Astrocyte (in vitro differentiated cells and primary cell): ENCODE measurements around the gene IL20RA. TPM values are rescaled to one million over a fixed set of nuclear protein-coding genes. Genes with fewer than 3 reads are reported as not detected.
"Not testable (repeated sequence)": the region's sequence is repeated elsewhere in the genome, so short reads cannot be mapped to it uniquely, and the experiment has no call there.

Experiments used
- DNase-seq: peaks from one replicate; pipeline ENCODE4 v3.0.0-alpha.2; 2010; ENCODE audit warnings: low read depth
- FAIRE-seq: peaks from 2 replicates; lab custom pipeline; 2011; peaks lifted over from hg19 to GRCh38; lab: Jason Lieb, UNC
- H2AFZ ChIP-seq: 2 replicates; pipeline ENCODE4 v1.6.0; 2012; ENCODE audit warnings: low read depth, low read length, inconsistent platforms
- H3K27ac ChIP-seq: 2 replicates; pipeline ENCODE4 v1.5.1; 2011; ENCODE audit warnings: low read depth, low read length, inconsistent platforms
- H3K27me3 ChIP-seq: 2 replicates; pipeline ENCODE4 v1.6.0; 2011; ENCODE audit warnings: low read length, inconsistent platforms; ENCODE audit not compliant: insufficient read depth
- H3K36me3 ChIP-seq: 2 replicates; pipeline ENCODE4 v1.5.1; 2011; ENCODE audit warnings: low read length, inconsistent platforms; ENCODE audit not compliant: insufficient read depth
- H3K4me1 ChIP-seq: 2 replicates; pipeline ENCODE4 v1.5.1; 2011; ENCODE audit warnings: low read length, inconsistent platforms; ENCODE audit not compliant: insufficient read depth
- H3K4me2 ChIP-seq: 2 replicates; pipeline ENCODE4 v1.6.0; 2012; ENCODE audit warnings: low read length, inconsistent platforms
- H3K4me3 ChIP-seq: 2 replicates; pipeline ENCODE4 v1.5.1; 2011; ENCODE audit warnings: low read depth, mild to moderate bottlenecking, low read length, inconsistent platforms; ENCODE audit not compliant: insufficient read depth
- H3K79me2 ChIP-seq: 2 replicates; pipeline ENCODE4 v1.6.0; 2012; ENCODE audit warnings: mild to moderate bottlenecking, low read length, inconsistent platforms; ENCODE audit not compliant: insufficient read depth
- H3K9ac ChIP-seq: 2 replicates; pipeline ENCODE4 v1.6.0; 2012; ENCODE audit warnings: mild to moderate bottlenecking, low read length, inconsistent platforms
- H3K9me3 ChIP-seq: 2 replicates; pipeline ENCODE4 v1.5.1; 2012; ENCODE audit warnings: low read depth, mild to moderate bottlenecking, low read length, inconsistent platforms; ENCODE audit not compliant: insufficient read depth
- H4K20me1 ChIP-seq: 2 replicates; pipeline ENCODE4 v1.6.0; 2012; ENCODE audit warnings: low read length, inconsistent platforms; ENCODE audit not compliant: insufficient read depth
- H3K27ac Mint-ChIP-seq: one replicate; pipeline ENCODE4 v1.8.0; 2021; ENCODE audit warnings: mild to moderate bottlenecking, mixed read lengths; ENCODE audit not compliant: unreplicated experiment
- H3K27me3 Mint-ChIP-seq: one replicate; pipeline ENCODE4 v1.8.0; 2021; ENCODE audit warnings: low read depth, mixed read lengths; ENCODE audit not compliant: unreplicated experiment
- H3K36me3 Mint-ChIP-seq: one replicate; pipeline ENCODE4 v1.8.0; 2021; ENCODE audit warnings: low read depth, mixed read lengths; ENCODE audit not compliant: unreplicated experiment
- H3K4me1 Mint-ChIP-seq: one replicate; pipeline ENCODE4 v1.8.0; 2021; ENCODE audit warnings: low read depth, mixed read lengths; ENCODE audit not compliant: unreplicated experiment
- H3K4me3 Mint-ChIP-seq: one replicate; pipeline ENCODE4 v1.8.0; 2021; ENCODE audit warnings: mild to moderate bottlenecking, moderate library complexity, mixed read lengths; ENCODE audit not compliant: unreplicated experiment
- H3K9me3 Mint-ChIP-seq: one replicate; pipeline ENCODE4 v1.8.0; 2021; ENCODE audit warnings: mild to moderate bottlenecking, mixed read lengths; ENCODE audit not compliant: unreplicated experiment
- EZH2 ChIP-seq: IDR thresholded peaks from 2 replicates; pipeline ENCODE4 v1.6.1; 2012; ENCODE audit warnings: mild to moderate bottlenecking, low read length, inconsistent platforms; ENCODE audit not compliant: insufficient read depth
- total RNA-seq: library from RNA; stranded (reverse); gene quantifications from 2 replicates; pipeline ENCODE4 v1.2.1, GENCODE V29; 2021
- TF ChIP-seq, protein P1 (sequence below): IDR thresholded peaks from 2 replicates; pipeline ENCODE4 v1.5.1; 2011; ENCODE audit warnings: low read depth, mild to moderate bottlenecking, inconsistent platforms, low read length, moderate library complexity; ENCODE audit not compliant: insufficient read depth

IL20RA gene
- total RNA-seq, 1 donor from 2014 or later = 0.07 TPM

DNA sequence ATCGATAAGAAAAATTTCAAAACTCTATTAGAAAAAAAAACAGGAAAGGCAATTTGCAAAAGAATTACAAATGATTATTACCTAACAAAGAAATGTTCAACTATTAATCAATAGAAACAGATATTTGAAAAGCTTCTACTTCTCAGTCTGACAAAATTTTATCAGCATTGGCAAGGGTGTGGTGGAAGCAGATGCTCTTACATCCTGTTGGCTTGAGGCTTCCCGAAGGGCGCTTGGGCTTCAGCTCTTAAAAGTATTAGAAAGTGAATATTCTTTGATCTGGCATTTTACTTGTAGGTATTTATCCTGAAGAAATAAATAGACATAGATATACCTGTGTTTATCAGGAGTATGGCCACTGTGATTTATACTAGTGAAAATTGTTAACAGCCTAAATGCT, 84.0 kb downstream of the IL20RA start:
- H3K4me1 Mint-ChIP-seq = peaks cover 6% of the 10 kb centered on the region
- FAIRE-seq = no peak
- H3K27ac Mint-ChIP-seq = no peak overlapping the region

DNA sequence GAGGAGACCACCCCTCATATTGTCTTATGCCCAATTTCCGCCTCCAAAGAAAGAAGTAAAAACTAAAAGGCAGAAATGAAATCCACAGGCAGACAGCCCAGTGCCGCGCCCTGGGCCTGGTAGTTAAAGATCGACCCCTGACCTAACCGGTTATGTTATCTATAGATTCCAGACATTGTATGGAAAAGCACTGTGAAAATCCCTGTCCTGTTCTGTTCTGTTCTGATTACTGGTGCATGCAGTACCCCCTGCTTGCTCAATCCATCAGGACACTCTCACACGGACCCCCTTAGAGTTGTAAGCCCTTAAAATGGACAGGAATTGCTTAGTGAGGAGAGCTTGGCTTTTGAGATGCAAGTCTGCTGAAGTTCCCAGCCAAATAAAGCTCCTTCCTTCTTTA, 84.8 kb downstream of the IL20RA start:
- H3K79me2 ChIP-seq, H3K4me2 ChIP-seq, H3K27me3 Mint-ChIP-seq, H3K36me3 ChIP-seq, H3K4me3 ChIP-seq, H2AFZ ChIP-seq, H3K27ac Mint-ChIP-seq, DNase-seq, H3K9me3 Mint-ChIP-seq, H3K9ac ChIP-seq, H3K4me1 ChIP-seq, H4K20me1 ChIP-seq, H3K4me3 Mint-ChIP-seq, H3K36me3 Mint-ChIP-seq, FAIRE-seq, H3K9me3 ChIP-seq, H3K4me1 Mint-ChIP-seq, H3K27me3 ChIP-seq, H3K27ac ChIP-seq: not testable (repeated sequence)

More for the DNA sequence above, 84.0 kb downstream of the IL20RA start:
- H3K4me1 ChIP-seq = no peaks in the 10 kb centered on the region
- H3K36me3 ChIP-seq = no peaks in the 10 kb centered on the region
- H3K9me3 ChIP-seq = no peaks in the 10 kb centered on the region
- H2AFZ ChIP-seq = no peak overlapping the region
- no peak overlapping the region for H3K9ac ChIP-seq
- no peaks in the 10 kb centered on the region for H3K79me2 ChIP-seq
- H4K20me1 ChIP-seq = no peaks in the 10 kb centered on the region
- DNase-seq = no peak
- H3K27ac ChIP-seq = no peak overlapping the region
- H3K4me3 Mint-ChIP-seq = no peak overlapping the region
- no peaks in the 10 kb centered on the region for H3K36me3 Mint-ChIP-seq
- H3K4me3 ChIP-seq = no peak overlapping the region
- no peak overlapping the region for H3K4me2 ChIP-seq
- TF ChIP-seq, protein P1, sequence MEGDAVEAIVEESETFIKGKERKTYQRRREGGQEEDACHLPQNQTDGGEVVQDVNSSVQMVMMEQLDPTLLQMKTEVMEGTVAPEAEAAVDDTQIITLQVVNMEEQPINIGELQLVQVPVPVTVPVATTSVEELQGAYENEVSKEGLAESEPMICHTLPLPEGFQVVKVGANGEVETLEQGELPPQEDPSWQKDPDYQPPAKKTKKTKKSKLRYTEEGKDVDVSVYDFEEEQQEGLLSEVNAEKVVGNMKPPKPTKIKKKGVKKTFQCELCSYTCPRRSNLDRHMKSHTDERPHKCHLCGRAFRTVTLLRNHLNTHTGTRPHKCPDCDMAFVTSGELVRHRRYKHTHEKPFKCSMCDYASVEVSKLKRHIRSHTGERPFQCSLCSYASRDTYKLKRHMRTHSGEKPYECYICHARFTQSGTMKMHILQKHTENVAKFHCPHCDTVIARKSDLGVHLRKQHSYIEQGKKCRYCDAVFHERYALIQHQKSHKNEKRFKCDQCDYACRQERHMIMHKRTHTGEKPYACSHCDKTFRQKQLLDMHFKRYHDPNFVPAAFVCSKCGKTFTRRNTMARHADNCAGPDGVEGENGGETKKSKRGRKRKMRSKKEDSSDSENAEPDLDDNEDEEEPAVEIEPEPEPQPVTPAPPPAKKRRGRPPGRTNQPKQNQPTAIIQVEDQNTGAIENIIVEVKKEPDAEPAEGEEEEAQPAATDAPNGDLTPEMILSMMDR = no peak
- no peak for TF ChIP-seq EZH2
- peaks cover 4% of the 10 kb centered on the region for H3K27me3 Mint-ChIP-seq
- no peaks in the 10 kb centered on the region for H3K9me3 Mint-ChIP-seq
- no peaks in the 10 kb centered on the region for H3K27me3 ChIP-seq

DNA sequence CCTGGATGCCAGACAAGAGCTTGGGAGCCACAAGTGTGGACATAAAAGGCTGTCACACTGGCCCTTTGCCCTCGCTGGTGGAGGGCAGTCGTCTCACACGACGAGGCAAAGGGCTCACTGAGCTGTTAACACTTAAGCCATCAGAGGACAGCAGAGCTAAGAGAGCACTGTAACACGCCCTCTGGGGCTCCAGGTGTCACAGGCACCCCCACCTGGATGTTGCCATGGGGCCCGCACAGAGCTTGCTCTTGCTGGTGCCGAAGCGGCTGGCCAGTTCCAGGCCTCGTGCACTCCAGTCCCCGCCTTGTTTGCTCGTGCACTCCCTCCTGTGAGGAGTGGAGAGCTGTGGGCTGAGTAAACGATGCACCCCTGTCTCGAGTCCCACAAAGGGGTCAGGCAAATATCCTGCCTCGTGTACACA, 85.3 kb downstream of the IL20RA start:
- Histone ChIP-seq H3K4me2 (no peak overlapping the region), H4K20me1 (no peaks in the 10 kb centered on the region), H3K79me2 (no peaks in the 10 kb centered on the region), H3K4me3 (no peak overlapping the region), H3K4me1 (no peaks in the 10 kb centered on the region), H3K9me3 (no peaks in the 10 kb centered on the region), H3K9ac (no peak overlapping the region), H2AFZ (no peak overlapping the region), H3K27ac (no peak overlapping the region), H3K36me3 (no peaks in the 10 kb centered on the region), H3K27me3 (no peaks in the 10 kb centered on the region)
- TF ChIP-seq, protein P1 = no peak
- no peak for TF ChIP-seq EZH2
- Mint-ChIP-seq H3K9me3 (no peaks in the 10 kb centered on the region), H3K4me1 (peaks cover 3% of the 10 kb centered on the region), H3K27me3 (peaks cover 4% of the 10 kb centered on the region), H3K27ac (no peak overlapping the region), H3K36me3 (no peaks in the 10 kb centered on the region), H3K4me3 (no peak overlapping the region)
- DNase-seq = no peak
- no peak for FAIRE-seq
